Bronchus fibroblast of lung (primary cell): ENCODE measurements around the gene FOXP2. TPM values are rescaled to one million over a fixed set of nuclear protein-coding genes. Genes with fewer than 3 reads are reported as not detected.

Experiments used
- total RNA-seq: library from RNA; depleted of rRNA; stranded (reverse); fragments of >200 nt; gene quantifications from 2 replicates; pipeline ENCODE4 v1.2.3, GENCODE V29; 2015

FOXP2 gene
- total RNA-seq, result 1.8 and 1.9 TPM in 2 replicates

GRCh38 chr7:114414156-114415063 lies at the start of gene FOXP2:
TSS of gene FOXP2 (plus strand) at chr7:114414815. CDS start at chr7:114426512, 11,697 bp downstream.

